CD1c-positive myeloid dendritic cell (primary cell): ENCODE data around the gene AJUBA.

Experiments
- DNase-seq: peaks from one replicate; pipeline ENCODE4 v3.0.0-alpha.2; 2016; ENCODE audit errors: extremely low spot score

The AJUBA gene

GRCh38 chr14:22935156-22935555 lies 47.2 kb downstream of the AJUBA start:
- DNase-seq = no peak

DNA sequence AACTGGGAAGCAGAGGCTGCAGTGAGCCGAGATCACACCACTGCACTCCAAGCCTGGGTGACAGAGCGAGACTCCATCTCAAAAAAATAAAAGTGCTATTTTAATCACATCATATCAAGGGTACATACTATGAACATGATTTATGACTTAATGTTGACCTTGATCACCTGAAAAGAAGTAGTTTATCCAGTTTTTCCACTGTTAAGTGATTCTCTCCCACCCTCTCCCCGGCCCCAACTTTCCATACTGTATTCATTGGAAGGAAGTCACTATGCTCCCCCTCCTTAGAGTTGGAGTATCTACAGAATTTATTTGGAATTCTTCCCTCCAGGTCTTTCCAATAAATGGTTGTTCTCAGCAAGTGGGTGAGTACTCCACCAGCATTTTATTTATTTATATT lies 50.2 kb downstream of the AJUBA start:
- no peak for DNase-seq

DNA sequence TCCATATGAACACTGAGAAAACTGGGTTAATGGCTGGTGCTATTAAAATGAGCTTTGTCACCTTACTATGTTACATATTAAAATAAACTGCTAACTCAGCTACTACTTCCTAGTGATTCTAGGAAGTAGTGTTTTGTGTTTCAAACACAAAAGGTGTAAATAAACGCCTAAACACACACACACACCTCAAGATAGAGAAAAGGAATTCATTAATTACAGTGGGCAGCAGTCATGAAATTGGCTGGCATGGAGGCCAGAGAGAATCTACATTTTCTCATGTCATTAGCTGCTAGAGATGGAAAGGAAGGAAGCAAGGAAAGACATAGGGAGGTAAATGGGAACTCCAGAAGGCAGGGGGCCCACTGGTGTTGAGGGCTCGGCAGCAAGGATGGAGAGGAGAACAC lies 52.4 kb downstream of the AJUBA start:
- no peak for DNase-seq

- DNase-seq = peak; percentile 99
Measured at GRCh38 chr14:22929104-22929960, 53.0 kb downstream of the AJUBA start, which contains the start of gene PRMT5. TSS of gene PRMT5 (minus strand) at chr14:22929376. CDS start at chr14:22929361, 15 bp downstream.

GRCh38 chr14:22928237-22929103 lies 53.9 kb downstream of the AJUBA start:
- DNase-seq = no peak

DNA sequence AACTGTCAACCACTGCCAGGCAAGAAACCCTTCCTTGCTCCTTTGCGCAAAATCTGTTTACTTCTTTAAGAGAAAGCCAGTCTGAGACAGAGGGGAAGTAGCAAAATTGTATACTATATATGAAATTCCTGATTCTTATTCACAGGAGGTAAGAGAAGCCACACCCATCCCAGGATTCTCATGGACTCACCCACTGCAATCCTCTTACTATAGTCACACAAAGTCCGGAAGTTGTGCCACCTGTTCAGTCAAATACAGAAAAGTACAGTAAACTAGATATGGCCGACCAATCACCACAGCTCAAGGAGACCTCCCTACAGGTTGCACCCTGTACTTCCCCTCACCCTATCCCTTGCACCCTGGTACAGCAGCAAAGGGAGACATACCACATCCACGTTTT lies 56.0 kb downstream of the AJUBA start:
- no peak for DNase-seq

DNA sequence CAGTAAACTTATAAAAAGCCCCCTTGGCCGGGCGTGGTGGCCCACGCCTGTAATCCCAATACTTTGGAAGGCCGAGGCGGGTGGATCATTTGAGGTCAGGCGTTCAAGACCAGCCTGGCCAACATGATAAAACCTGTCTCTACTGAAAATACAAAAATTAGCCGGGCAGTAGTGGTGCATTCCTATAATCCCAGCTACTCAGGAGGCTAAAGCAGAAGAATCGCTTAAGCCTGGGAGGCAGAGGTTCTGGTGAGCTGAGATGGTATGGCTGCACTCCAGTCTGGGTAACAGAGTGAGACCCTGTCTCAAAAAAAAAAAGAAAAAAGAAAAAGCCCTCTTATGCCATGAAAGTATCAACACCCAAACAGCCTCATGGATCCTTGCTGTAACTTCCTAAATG lies 56.8 kb downstream of the AJUBA start:
- no peak for DNase-seq

DNA sequence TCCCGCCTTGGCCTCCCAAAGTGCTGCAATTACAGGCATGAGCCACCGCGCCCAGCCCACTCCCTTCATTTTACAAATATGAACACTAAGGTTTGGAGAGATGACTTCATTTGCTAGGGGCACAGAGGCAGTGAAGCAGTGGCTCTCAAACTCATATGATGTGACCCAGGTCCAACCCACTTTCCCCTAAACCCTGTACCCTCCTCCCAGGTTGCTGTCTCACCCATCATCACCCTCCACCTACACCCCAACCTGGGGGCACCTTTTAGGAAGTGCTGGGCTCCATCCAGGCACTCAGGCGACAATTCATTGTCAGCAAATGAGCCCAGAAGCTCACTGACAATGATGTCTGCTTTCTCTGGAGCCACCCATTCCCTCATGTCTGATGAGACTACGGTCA lies 58.6 kb downstream of the AJUBA start:
- DNase-seq = no peak

DNA sequence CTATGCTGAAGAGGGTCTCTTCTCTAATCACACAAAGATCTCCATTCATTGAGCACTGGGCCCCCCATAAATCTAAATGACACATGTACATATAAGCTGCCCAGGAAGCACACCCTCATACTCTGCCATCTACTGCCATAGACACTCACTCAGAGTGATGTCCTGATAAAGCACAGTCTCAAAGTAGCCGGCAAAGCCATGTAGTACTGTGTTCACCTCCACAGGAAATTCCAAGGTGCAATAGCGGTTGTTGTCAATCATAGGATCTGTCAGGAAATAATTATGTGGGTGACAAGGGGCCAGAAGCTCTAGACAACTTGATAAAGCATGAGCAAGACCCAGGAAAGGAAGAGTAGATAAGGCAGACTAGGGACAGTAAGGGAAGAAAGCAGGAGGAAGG lies 60.1 kb downstream of the AJUBA start:
- DNase-seq = no peak
